Natural killer cell treated with Interleukin-12 subunit alpha and Interleukin-12 subunit beta and Interleukin-15 and Interleukin-18, amount 100 ng/mL, for 72 hours (primary cell): ENCODE measurements around the gene TMEM232. TPM values are rescaled to one million over a fixed set of nuclear protein-coding genes. Genes with fewer than 3 reads are reported as not detected.

Experiments used
- ATAC-seq, 2 donors: fragments of 150-1000 bp; cut with Tn5 transposase in 1 of 2; sonication (Bioruptor Pico), chemical (Tn5 transposase) in 1 of 2; 2 replicates each; pipeline ENCODE4 v1.10.0; 2021
- DNase-seq: peaks from one replicate; pipeline ENCODE4 v3.0.0; 2022; ENCODE audit warnings: low spot score
- H3K27ac Mint-ChIP-seq, 2 donors: 1 replicate in 1 of 2; 2 replicates in 1 of 2; pipeline ENCODE4 v1.8.0; 2022; ENCODE audit warnings: mixed read lengths in 2 of 2, mild to moderate bottlenecking in 1 of 2, moderate library complexity in 1 of 2
- H3K27me3 Mint-ChIP-seq, 2 donors: 1 replicate in 1 of 2; 2 replicates in 1 of 2; pipeline ENCODE4 v1.8.0; 2022; ENCODE audit warnings: mixed read lengths in 2 of 2
- H3K36me3 Mint-ChIP-seq: one replicate; pipeline ENCODE4 v1.8.0; 2022; ENCODE audit warnings: mixed read lengths
- H3K4me1 Mint-ChIP-seq, 2 donors: 1 replicate in 1 of 2; 2 replicates in 1 of 2; pipeline ENCODE4 v1.8.0; 2022; ENCODE audit warnings: low read depth in 2 of 2, mixed read lengths in 2 of 2, mild to moderate bottlenecking in 1 of 2
- H3K4me3 Mint-ChIP-seq: one replicate; pipeline ENCODE4 v1.8.0; 2022; ENCODE audit warnings: mixed read lengths
- H3K9me3 Mint-ChIP-seq: 2 replicates; pipeline ENCODE4 v1.8.0; 2022; ENCODE audit warnings: mixed read lengths
- total RNA-seq, 2 donors: library from RNA; stranded (reverse); gene quantifications; one replicate each; pipeline ENCODE4 v1.2.3, GENCODE V29; 2022

TMEM232 gene
- total RNA-seq, 2 donors from 2014 or later: 0.40 to 0.86 TPM

DNA sequence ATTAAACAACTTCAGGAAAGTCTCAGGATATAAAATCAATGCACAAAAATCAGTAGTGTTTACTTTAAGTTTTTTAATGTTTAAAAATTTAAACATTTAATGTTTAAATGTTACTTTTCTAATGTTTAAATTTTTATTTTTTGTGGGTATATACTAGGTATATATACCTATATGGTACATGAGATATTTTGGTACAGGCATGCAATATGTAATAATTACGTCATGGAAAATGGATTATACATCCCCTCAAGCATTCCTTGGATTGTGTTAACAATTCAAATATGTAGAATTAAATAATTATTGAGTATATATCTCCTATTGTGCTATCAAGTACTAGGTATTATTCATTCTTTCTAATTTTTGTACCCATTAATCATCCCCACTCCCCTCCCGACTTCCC lies 291.3 kb downstream of the TMEM232 start:
- H3K27me3 Mint-ChIP-seq: no peaks in the 10 kb centered on the region
- H3K4me1 Mint-ChIP-seq: no peaks in the 10 kb centered on the region
- no peak overlapping the region for H3K27ac Mint-ChIP-seq
- DNase-seq: no peak
- no peaks in the 10 kb centered on the region for H3K36me3 Mint-ChIP-seq
- peaks cover 5% of the 10 kb centered on the region for H3K9me3 Mint-ChIP-seq
- H3K4me3 Mint-ChIP-seq: no peak overlapping the region
- ATAC-seq: no peak

DNA sequence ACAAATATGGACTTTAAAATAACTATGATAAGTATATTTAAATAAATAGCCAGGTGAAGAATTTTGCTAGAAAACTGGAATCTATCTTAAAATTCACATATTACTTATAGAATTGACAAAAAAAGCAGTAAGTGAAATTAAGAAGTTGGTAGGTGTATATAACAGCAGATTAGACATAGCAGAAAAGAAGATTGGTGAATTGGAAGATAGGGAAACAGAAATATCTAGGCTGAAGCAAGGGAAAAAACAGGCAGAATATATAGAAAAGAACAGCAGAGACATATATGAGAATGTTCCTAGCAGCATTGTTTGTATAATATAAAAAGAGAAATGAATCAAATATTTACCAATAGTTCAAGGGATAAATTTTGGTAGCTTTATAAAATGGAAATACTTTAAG lies 294.9 kb downstream of the TMEM232 start:
- Mint-ChIP-seq H3K4me1 (no peaks in the 10 kb centered on the region), H3K4me3 (no peak overlapping the region), H3K27ac (no peak overlapping the region), H3K27me3 (no peaks in the 10 kb centered on the region), H3K9me3 (peaks cover 8% of the 10 kb centered on the region), H3K36me3 (no peaks in the 10 kb centered on the region)
- ATAC-seq: no peak
- DNase-seq: no peak

DNA sequence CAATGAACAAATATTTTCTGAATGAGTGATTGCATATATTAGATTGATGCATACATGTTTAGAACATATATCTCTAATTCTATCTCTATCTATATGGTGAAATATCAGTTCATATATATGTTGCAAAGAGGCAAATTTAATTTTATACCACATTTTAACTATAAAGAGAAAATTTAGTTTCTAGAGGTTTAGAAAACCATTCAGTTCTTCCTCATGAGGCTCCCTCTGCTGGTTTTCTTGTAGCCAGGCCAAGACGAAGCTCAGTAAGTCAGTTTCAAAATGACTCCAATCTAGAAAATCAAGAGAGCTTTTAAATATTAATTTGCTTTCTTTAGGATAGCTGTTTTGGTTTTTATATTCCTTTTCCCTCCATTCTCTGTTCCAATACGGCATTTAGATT lies 312.1 kb downstream of the TMEM232 start:
- no peak overlapping the region for H3K27ac Mint-ChIP-seq
- no peaks in the 10 kb centered on the region for H3K27me3 Mint-ChIP-seq
- DNase-seq: no peak
- ATAC-seq: no peak
- no peak overlapping the region for H3K4me3 Mint-ChIP-seq
- H3K4me1 Mint-ChIP-seq: no peaks in the 10 kb centered on the region
- H3K9me3 Mint-ChIP-seq: peaks cover 4% of the 10 kb centered on the region
- no peaks in the 10 kb centered on the region for H3K36me3 Mint-ChIP-seq

DNA sequence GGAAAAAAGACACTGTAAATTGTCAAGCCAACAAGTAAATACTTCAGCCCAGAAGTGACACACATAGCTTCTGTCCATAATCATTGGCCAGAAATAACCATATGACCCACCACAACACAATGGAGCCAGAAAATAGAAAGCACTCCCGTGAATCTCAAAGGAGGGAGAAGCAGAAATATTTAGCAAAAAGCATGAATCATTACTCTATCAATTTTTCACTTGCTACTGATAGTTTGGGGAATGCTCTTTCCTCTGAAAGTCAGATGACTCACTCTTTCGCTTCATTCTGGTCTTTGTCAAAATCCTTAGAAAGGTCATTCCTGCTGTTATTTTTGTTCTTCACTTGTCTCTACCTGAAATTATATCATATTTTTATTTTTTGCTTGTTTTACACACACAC lies 312.6 kb downstream of the TMEM232 start:
- DNase-seq: no peak
- H3K4me3 Mint-ChIP-seq: no peak overlapping the region
- H3K4me1 Mint-ChIP-seq: no peaks in the 10 kb centered on the region
- H3K27me3 Mint-ChIP-seq: no peaks in the 10 kb centered on the region
- H3K36me3 Mint-ChIP-seq: no peaks in the 10 kb centered on the region
- no peak for ATAC-seq
- H3K27ac Mint-ChIP-seq: no peak overlapping the region
- H3K9me3 Mint-ChIP-seq: peaks cover 4% of the 10 kb centered on the region

DNA sequence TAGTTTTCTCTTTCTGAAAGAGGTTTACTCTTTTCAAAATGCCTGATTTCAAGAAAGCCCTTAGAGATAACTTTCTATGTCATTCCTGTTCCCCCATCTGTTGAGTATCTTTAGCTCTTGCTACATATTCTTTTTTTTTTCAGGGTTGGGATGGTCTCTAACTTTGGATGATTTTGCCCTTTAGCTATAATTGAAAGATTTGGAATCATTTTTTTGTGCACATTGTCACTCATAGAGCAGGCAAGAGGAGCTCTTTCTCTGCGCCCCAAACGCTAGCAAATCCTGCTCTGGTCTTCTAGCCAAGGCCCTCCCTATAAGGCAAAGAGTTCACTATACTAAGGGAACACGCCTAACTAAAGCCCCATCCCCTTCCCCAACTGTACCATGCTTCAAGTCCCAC lies 316.9 kb downstream of the TMEM232 start:
- ATAC-seq (no peak), DNase-seq (no peak)
- H3K4me1 Mint-ChIP-seq: no peaks in the 10 kb centered on the region
- no peaks in the 10 kb centered on the region for H3K36me3 Mint-ChIP-seq
- H3K27me3 Mint-ChIP-seq: no peaks in the 10 kb centered on the region
- no peak overlapping the region for H3K4me3 Mint-ChIP-seq
- no peak overlapping the region for H3K27ac Mint-ChIP-seq
- H3K9me3 Mint-ChIP-seq: peaks cover 4% of the 10 kb centered on the region

DNA sequence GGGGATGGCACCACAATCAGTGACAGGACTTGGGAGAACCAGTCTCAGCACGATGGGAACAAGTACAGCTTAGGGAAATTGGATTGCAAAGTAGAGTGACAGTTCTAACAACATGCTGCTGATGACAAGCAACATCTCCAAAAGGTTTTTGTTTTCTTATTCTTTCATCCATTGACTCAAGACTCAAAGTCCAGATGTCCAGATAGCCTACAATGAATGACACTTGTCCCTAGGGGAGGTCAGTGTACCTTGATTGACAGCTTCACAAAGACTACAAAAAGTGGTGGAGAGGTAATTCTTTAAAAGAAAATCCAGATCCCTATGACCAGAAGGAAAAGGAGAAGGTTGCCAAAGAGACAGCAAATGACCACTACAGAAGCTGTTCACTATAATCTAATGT lies 323.9 kb downstream of the TMEM232 start:
- DNase-seq: no peak
- H3K36me3 Mint-ChIP-seq: peaks cover 4% of the 10 kb centered on the region
- ATAC-seq: no peak
- no peak overlapping the region for H3K27ac Mint-ChIP-seq
- H3K9me3 Mint-ChIP-seq: peaks cover 7% of the 10 kb centered on the region
- H3K27me3 Mint-ChIP-seq: no peaks in the 10 kb centered on the region
- H3K4me1 Mint-ChIP-seq: no peaks in the 10 kb centered on the region
- no peak overlapping the region for H3K4me3 Mint-ChIP-seq

DNA sequence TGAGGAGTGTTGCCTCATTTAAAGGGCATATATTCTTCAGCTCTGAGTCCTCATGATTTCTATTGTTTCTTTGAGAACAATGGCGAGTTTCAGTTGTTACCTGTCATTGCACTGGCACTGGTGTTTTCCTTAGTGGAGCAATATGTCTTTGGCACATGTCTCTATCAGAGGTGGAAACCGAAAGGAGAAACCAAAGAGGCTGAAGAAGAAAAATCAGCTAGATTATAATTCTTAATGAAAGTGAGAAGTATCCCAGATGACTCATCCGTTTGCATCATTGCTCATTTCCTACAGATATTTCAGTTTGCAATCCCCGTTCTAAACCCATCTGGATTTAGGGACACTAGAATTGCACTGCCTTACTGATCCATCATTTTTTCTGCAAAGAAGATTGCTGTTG lies 324.6 kb downstream of the TMEM232 start:
- ATAC-seq: no peak
- no peak for DNase-seq
- peaks cover 4% of the 10 kb centered on the region for H3K36me3 Mint-ChIP-seq
- no peaks in the 10 kb centered on the region for H3K27me3 Mint-ChIP-seq
- no peaks in the 10 kb centered on the region for H3K4me1 Mint-ChIP-seq
- H3K27ac Mint-ChIP-seq: no peak overlapping the region
- H3K9me3 Mint-ChIP-seq: peaks cover 8% of the 10 kb centered on the region
- H3K4me3 Mint-ChIP-seq: no peak overlapping the region

DNA sequence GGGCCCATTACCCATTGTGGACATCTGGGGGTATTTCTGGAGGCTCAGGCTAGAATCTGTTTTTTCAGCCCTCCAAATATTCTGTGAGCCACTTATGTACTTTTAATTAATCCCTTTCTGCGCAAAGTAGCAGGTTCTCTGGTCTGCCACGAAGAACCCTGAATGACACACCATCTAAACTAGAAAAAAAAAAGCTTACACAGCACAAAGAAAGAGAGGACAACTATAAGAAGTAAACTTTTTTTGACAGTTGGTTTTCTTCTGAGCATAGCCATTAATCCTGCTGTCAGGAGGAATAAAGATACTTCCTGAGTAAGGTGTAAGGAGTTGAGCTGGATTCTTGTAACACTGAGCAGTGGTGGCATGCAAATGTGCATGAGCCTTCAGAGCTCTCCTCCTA lies 327.5 kb downstream of the TMEM232 start:
- no peaks in the 10 kb centered on the region for H3K4me1 Mint-ChIP-seq
- H3K27me3 Mint-ChIP-seq: no peaks in the 10 kb centered on the region
- H3K4me3 Mint-ChIP-seq: no peak overlapping the region
- no peak overlapping the region for H3K27ac Mint-ChIP-seq
- peaks cover 4% of the 10 kb centered on the region for H3K36me3 Mint-ChIP-seq
- ATAC-seq (no peak), DNase-seq (no peak)
- H3K9me3 Mint-ChIP-seq: peaks cover 16% of the 10 kb centered on the region

DNA sequence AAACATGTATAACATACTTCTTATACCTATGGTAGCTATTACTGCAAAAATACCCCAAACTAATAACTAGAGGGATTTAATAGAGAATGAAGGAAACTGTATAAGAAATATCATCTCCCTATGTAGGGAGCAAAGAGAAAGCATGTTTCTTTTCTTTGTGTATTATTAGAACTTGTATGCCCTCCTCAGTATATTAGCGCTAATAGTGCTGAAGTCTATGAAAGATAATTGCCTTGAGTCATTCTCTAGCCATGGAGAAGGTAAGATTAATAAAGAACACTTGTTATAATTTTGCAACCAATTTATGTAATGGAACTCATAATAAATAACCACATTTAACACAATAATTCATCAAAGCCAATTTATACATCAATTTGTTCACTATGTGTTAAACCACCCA lies 329.2 kb downstream of the TMEM232 start:
- Mint-ChIP-seq H3K27me3 (no peaks in the 10 kb centered on the region), H3K4me3 (no peak overlapping the region), H3K9me3 (peaks cover 17% of the 10 kb centered on the region), H3K4me1 (no peaks in the 10 kb centered on the region), H3K36me3 (peaks cover 4% of the 10 kb centered on the region), H3K27ac (no peak overlapping the region)
- DNase-seq (no peak), ATAC-seq (no peak)

DNA sequence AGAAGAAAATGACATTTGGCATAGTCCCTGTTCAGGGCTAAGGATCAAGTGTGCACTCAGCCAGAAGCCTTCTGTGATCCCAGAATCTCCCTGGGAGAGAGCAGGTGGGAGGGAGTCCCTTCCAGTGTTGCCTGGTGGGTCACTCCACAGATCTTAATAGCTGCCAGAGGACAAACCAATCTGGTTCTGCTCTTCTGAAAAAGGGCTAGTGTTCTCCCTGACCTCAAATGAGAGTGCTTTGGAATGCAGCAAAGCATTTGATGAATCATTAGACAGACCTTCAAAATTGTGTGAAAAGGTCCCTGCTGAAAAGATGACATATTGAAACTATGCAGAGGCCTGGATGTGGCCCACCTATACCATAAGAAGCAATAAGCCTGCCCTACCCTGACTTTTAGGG lies 339.7 kb downstream of the TMEM232 start:
- DNase-seq (no peak), ATAC-seq (no peak)
- no peaks in the 10 kb centered on the region for H3K4me1 Mint-ChIP-seq
- no peaks in the 10 kb centered on the region for H3K36me3 Mint-ChIP-seq
- H3K4me3 Mint-ChIP-seq: no peak overlapping the region
- no peak overlapping the region for H3K27ac Mint-ChIP-seq
- peaks cover 15% of the 10 kb centered on the region for H3K9me3 Mint-ChIP-seq
- no peaks in the 10 kb centered on the region for H3K27me3 Mint-ChIP-seq

DNA sequence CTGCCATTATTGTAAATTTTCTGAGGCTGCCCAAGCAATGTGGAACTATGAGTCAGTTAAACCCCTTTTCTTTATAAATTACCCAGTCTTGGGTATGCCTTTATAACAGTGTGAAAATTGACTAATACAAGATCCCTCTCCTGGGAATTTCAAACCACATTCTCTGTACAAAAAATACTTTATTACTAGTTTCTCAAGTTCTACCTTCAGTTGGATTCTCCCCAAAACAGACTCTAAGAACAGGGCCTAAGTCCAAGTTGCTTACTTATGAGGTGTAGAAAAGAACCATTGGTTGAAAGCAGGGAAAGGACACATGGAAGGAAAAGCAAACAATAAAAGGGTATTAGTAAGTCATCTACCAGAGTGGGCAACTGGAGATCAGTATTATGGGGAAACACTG lies 343.2 kb downstream of the TMEM232 start:
- H3K4me3 Mint-ChIP-seq: no peak overlapping the region
- H3K4me1 Mint-ChIP-seq: no peaks in the 10 kb centered on the region
- ATAC-seq (no peak), DNase-seq (no peak)
- H3K27ac Mint-ChIP-seq: no peak overlapping the region
- no peaks in the 10 kb centered on the region for H3K27me3 Mint-ChIP-seq
- no peaks in the 10 kb centered on the region for H3K36me3 Mint-ChIP-seq
- H3K9me3 Mint-ChIP-seq: peaks cover 10% of the 10 kb centered on the region

DNA sequence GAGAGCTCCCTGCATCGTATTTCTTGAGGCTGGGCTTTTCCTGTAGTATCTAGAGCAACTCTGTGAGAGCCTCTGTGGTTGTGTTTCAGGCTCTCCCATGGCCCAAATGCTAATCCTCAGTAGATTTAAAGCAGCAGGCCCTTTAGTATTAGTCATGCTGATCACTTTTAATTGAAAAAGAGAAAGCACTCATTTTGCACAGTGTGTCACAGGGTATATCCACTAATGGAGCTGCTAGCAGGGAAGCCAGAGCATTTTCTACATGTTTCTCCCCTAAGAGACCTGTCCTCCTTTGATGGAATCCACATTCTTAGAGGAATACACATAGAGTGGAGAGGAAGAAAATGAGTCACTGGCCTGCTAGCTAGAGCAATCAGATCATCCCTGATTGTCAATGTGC lies 348.5 kb downstream of the TMEM232 start:
- Mint-ChIP-seq H3K27me3 (no peaks in the 10 kb centered on the region), H3K27ac (no peak overlapping the region), H3K4me3 (no peak overlapping the region), H3K4me1 (no peaks in the 10 kb centered on the region), H3K36me3 (no peaks in the 10 kb centered on the region), H3K9me3 (peaks cover 4% of the 10 kb centered on the region)
- ATAC-seq (no peak), DNase-seq (no peak)

DNA sequence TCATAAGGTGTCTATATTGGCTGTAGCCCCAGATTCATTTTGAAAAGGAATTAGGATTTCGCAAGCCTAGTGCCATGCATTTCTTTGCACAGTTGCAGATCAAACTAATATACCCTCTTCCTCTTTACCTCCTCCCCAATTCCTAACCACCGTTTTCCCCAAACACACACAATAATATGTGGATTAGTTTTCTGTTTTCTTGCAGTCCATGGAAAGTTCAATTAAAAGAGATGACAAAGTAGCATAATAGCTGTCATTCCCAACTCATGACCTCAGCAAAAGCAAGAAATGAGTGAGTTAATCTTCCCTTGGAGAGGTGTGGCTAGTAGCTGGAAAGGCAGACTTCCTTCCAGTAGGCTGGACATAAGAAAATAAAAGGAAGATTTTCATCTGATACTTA lies 349.1 kb downstream of the TMEM232 start:
- DNase-seq (no peak), ATAC-seq (no peak)
- no peaks in the 10 kb centered on the region for H3K4me1 Mint-ChIP-seq
- no peaks in the 10 kb centered on the region for H3K27me3 Mint-ChIP-seq
- no peaks in the 10 kb centered on the region for H3K36me3 Mint-ChIP-seq
- H3K4me3 Mint-ChIP-seq: no peak overlapping the region
- H3K9me3 Mint-ChIP-seq: peaks cover 4% of the 10 kb centered on the region
- no peak overlapping the region for H3K27ac Mint-ChIP-seq

DNA sequence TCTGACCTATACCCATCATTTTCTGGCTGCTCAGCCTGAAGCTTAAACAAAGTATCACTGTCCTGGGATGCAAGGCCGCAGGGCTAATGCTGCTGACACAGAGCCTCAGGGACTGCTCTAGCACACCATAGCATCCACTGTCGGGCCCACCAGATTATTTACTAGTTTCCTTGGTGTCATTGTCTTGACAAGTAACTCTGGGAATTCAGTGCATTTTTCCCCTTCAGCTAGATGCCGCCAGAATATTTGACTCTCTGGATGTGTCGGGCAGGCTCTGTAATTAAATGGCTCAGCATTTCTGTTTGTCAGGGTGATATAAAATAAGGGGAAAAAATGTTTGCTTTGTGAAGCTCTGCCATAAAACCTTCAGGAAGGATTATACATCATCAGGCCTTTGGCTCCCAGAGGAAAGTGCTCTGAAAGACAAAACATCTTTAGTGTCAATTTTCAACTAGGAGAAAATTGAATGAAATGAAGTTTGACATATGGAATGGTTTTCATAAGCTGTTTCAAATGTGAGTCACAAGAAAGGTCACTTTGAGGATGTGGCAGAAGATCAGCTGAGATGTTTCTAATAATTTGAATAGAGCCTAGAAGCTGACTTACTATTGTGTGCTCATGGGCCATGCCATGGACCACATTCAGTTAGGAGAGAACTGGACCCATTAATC lies 350.1 kb downstream of the TMEM232 start:
- ATAC-seq (no peak), DNase-seq (no peak)
- H3K4me1 Mint-ChIP-seq: no peaks in the 10 kb centered on the region
- H3K27ac Mint-ChIP-seq: no peak overlapping the region
- H3K27me3 Mint-ChIP-seq: no peaks in the 10 kb centered on the region
- H3K36me3 Mint-ChIP-seq: no peaks in the 10 kb centered on the region
- H3K4me3 Mint-ChIP-seq: no peak overlapping the region
- peaks cover 4% of the 10 kb centered on the region for H3K9me3 Mint-ChIP-seq

DNA sequence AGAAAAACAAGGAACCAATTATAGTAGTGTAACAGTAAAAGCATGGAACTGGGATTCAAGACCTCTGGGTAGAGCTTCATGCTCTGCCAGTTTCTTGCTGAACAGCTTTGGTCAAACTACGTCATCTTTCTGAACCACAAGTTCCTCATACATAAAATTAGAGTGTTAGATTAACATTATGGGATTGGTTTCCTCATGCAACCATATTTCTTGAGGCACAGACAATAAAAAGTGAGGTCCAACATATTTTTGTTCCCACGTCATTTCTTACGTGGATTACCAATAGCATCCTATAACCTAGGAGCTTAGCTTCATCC lies 354.8 kb downstream of the TMEM232 start:
- no peaks in the 10 kb centered on the region for H3K4me1 Mint-ChIP-seq
- no peak for ATAC-seq
- H3K27ac Mint-ChIP-seq: no peak overlapping the region
- no peaks in the 10 kb centered on the region for H3K27me3 Mint-ChIP-seq
- no peaks in the 10 kb centered on the region for H3K36me3 Mint-ChIP-seq
- H3K9me3 Mint-ChIP-seq: peaks cover 3% of the 10 kb centered on the region
- no peak overlapping the region for H3K4me3 Mint-ChIP-seq
- DNase-seq: no peak
